PC-3 (cell line): ENCODE data around the gene EFR3B.

Source experiments
- CTCF ChIP-seq: fragments of 300-600 bp; sonication (generic); conservative IDR thresholded peaks from 2 replicates; pipeline ENCODE4 v1.5.1; 2017; ENCODE audit warnings: antibody characterized with exemption, low read depth, mild to moderate bottlenecking, low read length
- EZH2 ChIP-seq: fragments of 300-600 bp; sonication (generic); IDR thresholded peaks from one replicate; pipeline ENCODE4 v1.6.1; 2017; ENCODE audit warnings: antibody characterized with exemption, mild to moderate bottlenecking, low read length; ENCODE audit not compliant: unreplicated experiment
- EZH2phosphoT487 ChIP-seq: fragments of 300-600 bp; sonication (generic); IDR thresholded peaks from 2 replicates; pipeline ENCODE4 v1.6.1; 2018; ENCODE audit warnings: mild to moderate bottlenecking, antibody characterized with exemption, low read length, borderline replicate concordance

GRCh38 chr2:25034081-25034480 lies 7.8 kb upstream of the EFR3B start:
- TF ChIP-seq CTCF = no peak
- TF ChIP-seq EZH2phosphoT487 = no peak
- no peak for TF ChIP-seq EZH2
